ENCODE data around the gene GFRA1.

GFRA1 gene

GRCh38 chr10:116276981-116277380, 4.0 kb upstream of the GFRA1 start:
- H3K36me3 Mint-ChIP-seq (ENCODE audit: low read depth): no peaks in the 10 kb centered on the region

GRCh38 chr10:116274064-116274904, 1.3 kb upstream of the GFRA1 start:
- Mint-ChIP-seq H3K9me3 (no peaks in the 10 kb centered on the region), H3K27ac (peak overlapping the region; percentile 84 to 95 (median 87)), H3K4me3 (peak overlapping the region; percentile 86 to 96 (median 94)), H3K4me1 (peaks cover 23% of the 10 kb centered on the region), H3K36me3 (ENCODE audit: low read depth) (no peaks in the 10 kb centered on the region), H3K27me3 (ENCODE audit: low read depth) (peaks cover 54% of the 10 kb centered on the region)
- TF ChIP-seq CTCF (IDR thresholded peaks at IDR 0.05; ENCODE audit: unreplicated experiment in 3 of 3): no peak

More at GRCh38 chr10:116276981-116277380, 4.0 kb upstream of the GFRA1 start:
- no peak for TF ChIP-seq CTCF (IDR thresholded peaks at IDR 0.05; ENCODE audit: unreplicated experiment in 3 of 3)
- no peaks in the 10 kb centered on the region for H3K9me3 Mint-ChIP-seq
- peaks cover 17% of the 10 kb centered on the region for H3K4me1 Mint-ChIP-seq
- no peak overlapping the region for H3K27ac Mint-ChIP-seq
- H3K4me3 Mint-ChIP-seq: peak overlapping the region in 1 of 3 experiments; percentile 17
- peaks cover 32% of the 10 kb centered on the region for H3K27me3 Mint-ChIP-seq (ENCODE audit: low read depth)

DNA sequence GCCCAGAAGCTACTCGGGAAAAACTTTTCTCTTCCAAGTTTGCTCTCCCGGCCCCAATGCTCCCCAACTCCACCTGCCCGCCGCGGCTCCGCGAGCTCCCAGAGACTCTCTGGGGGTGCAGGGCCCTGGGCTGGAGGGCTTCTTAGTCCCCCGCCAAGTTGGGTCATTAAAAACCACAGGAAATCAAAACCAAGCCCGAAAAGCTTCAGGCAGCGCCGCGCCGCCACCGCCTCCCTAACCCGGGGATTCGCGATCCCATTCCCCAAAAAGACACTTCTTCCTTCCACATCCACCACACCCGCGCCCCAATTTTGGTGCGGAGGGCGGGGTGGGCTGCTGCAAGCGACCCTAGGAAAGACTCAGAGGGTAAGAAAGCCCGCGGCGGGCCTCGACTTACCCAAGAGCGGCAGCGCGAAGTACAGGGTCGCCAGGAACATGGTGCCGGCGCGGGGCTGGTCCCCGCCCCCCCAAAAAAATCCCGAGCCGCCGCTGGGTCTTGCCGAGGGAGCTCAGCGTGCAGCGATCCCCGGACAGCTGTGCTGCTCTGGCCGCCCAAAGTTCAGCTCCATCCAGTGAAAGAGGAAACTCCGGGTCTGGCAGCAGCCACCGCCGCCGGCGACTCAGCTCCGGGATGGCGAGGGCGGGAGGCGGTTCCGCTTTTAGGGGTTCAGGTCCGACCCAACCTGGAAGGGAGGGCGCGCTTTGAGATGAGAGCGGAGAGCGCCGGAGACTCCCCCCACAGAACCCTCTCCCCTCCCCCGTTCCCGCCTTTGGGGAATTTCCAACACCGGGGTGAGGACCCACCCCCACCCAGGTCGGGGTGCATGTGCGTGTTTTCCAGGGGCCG, 1.2 kb downstream of the GFRA1 start:
- Mint-ChIP-seq H3K4me1 (peaks cover 34% of the 10 kb centered on the region), H3K27ac (peak overlapping the region in 1 of 3 experiments; percentile 50), H3K36me3 (ENCODE audit: low read depth) (peaks cover 8% of the 10 kb centered on the region), H3K27me3 (ENCODE audit: low read depth) (peaks cover 50% of the 10 kb centered on the region), H3K9me3 (no peaks in the 10 kb centered on the region), H3K4me3 (peak overlapping the region; percentile 86 to 90 (median 89))
- no peak for TF ChIP-seq CTCF (IDR thresholded peaks at IDR 0.05; ENCODE audit: unreplicated experiment in 3 of 3)

- no peaks in the 10 kb centered on the region for H3K9me3 Mint-ChIP-seq
- peaks cover 34% of the 10 kb centered on the region for H3K4me1 Mint-ChIP-seq
- peak overlapping the region; percentile 86 to 90 (median 89) for H3K4me3 Mint-ChIP-seq
- H3K27ac Mint-ChIP-seq: no peak overlapping the region
- TF ChIP-seq CTCF (IDR thresholded peaks at IDR 0.05; ENCODE audit: unreplicated experiment in 3 of 3): no peak
- peaks cover 12% of the 10 kb centered on the region for H3K36me3 Mint-ChIP-seq (ENCODE audit: low read depth)
- H3K27me3 Mint-ChIP-seq (ENCODE audit: low read depth): peaks cover 47% of the 10 kb centered on the region
These were observed 2.0 kb downstream of the GFRA1 start for GRCh38 chr10:116270771-116271592.

- no peak for TF ChIP-seq CTCF (IDR thresholded peaks at IDR 0.05; ENCODE audit: unreplicated experiment in 3 of 3)
- Mint-ChIP-seq H3K4me3 (peak overlapping the region; percentile 62 to 83 (median 69)), H3K4me1 (peaks cover 29% of the 10 kb centered on the region), H3K27ac (peak overlapping the region in 2 of 3 experiments; percentile 29 to 46), H3K36me3 (ENCODE audit: low read depth) (peaks cover 12% of the 10 kb centered on the region), H3K27me3 (ENCODE audit: low read depth) (peaks cover 46% of the 10 kb centered on the region), H3K9me3 (no peaks in the 10 kb centered on the region)
These were observed 2.8 kb downstream of the GFRA1 start for GRCh38 chr10:116270126-116270770.

All from nephron (organoid).